IPS DF 19.7 (cell line): Measurements from ENCODE around the gene CPS1.

ENCODE experiments used
- DNase-seq: peaks from one replicate; pipeline ENCODE4 v3.0.0-alpha.2; 2013; ENCODE audit warnings: low read depth, low spot score

The CPS1 gene

GRCh38 chr2:210681491-210681890 lies 125.1 kb downstream of the CPS1 start:
- no peak for DNase-seq

GRCh38 chr2:210686401-210686800 lies 130.0 kb downstream of the CPS1 start:
- DNase-seq: no peak

GRCh38 chr2:210687786-210688470 lies 131.5 kb downstream of the CPS1 start:
- no peak for DNase-seq

- DNase-seq: no peak
Observed at GRCh38 chr2:210707900-210708299, 151.5 kb downstream of the CPS1 start.

- DNase-seq: no peak
Observed at GRCh38 chr2:210713122-210713521, 156.7 kb downstream of the CPS1 start.

GRCh38 chr2:210715560-210716082 lies 159.2 kb downstream of the CPS1 start:
- no peak for DNase-seq

GRCh38 chr2:210718503-210718902 lies 162.1 kb downstream of the CPS1 start:
- DNase-seq: no peak

- no peak for DNase-seq
Observed at GRCh38 chr2:210722092-210722491, 165.7 kb downstream of the CPS1 start.

- DNase-seq: no peak
Observed at GRCh38 chr2:210727549-210727948, 171.2 kb downstream of the CPS1 start.
